Measurements from ENCODE around the gene TECTA.
"Not testable (repeated sequence)": the region's sequence is repeated elsewhere in the genome, so short reads cannot be mapped to it uniquely, and the experiment has no call there.

Gene TECTA

GRCh38 chr11:121090145-121090721, 10.8 kb upstream of the TECTA start:
- DNase-seq, result no peak

GRCh38 chr11:121091492-121092152, 9.4 kb upstream of the TECTA start:
- no peak for DNase-seq

- DNase-seq, result no peak
Observed at GRCh38 chr11:121095561-121095960, 5.5 kb upstream of the TECTA start.

- no peak for DNase-seq
Observed at GRCh38 chr11:121099364-121099763, 1.7 kb upstream of the TECTA start.

- DNase-seq, result no peak
Observed at GRCh38 chr11:121099885-121100284, 1.2 kb upstream of the TECTA start.

- DNase-seq, result no peak
Observed at GRCh38 chr11:121104312-121104762, 3.3 kb downstream of the TECTA start.

- no peak for DNase-seq
Observed at GRCh38 chr11:121105063-121105480, 4.0 kb downstream of the TECTA start.

- no peak for DNase-seq
Observed at GRCh38 chr11:121105481-121106195, 4.6 kb downstream of the TECTA start.

- DNase-seq, result no peak
Observed at GRCh38 chr11:121106812-121107211, 5.8 kb downstream of the TECTA start.

GRCh38 chr11:121108413-121108812, 7.4 kb downstream of the TECTA start:
- DNase-seq, result no peak

DNA sequence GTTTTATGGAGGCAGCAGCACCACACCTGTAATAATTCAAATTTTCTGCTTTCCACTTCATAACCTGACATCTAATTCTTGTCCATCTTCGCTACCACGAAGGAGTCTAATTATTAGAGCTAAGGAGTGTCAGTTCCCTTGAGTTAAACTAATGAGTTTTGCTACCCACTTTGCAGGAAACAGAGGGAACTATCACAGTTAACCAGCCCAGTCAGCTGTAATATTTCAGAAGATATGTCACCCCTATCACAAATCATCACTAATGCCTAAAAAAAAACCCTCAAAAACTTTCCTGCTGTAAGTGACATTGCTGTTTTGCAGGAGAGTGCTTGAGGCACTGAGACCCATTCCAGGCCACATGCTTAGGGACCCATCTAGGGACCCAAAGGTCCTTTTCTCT, 8.4 kb downstream of the TECTA start:
- no peak for DNase-seq

DNA sequence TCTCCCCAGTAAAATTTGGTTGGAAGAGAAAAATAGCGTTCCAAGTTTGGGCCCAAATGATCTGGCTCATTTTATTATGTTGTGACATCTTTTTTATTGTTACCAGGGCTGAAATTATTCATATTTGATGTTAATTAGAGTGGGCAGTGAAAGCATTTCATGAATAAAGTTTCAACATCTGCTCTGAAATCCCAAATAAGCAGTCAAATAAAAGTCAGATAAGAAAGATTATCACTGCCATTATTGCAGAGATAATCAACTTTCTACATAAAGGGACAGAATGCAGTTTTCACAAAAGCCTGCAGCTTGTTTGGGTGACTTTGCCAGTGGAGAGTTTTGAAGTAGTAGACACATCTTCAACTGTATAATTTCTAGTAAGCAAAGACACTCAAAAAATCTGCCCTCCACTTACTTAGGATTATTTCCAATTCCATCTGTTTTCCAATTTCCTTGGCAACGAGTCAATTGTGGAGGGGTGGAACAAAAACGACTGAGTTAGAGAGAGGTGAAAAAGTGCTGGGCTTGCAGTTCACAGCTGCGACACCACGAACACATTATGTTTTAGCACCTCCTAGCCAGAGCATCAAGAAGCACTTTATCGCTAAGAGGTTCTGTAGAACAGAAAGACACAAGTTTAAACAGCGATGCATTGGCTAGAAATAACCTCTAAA, 9.0 kb downstream of the TECTA start:
- no peak for DNase-seq

DNA sequence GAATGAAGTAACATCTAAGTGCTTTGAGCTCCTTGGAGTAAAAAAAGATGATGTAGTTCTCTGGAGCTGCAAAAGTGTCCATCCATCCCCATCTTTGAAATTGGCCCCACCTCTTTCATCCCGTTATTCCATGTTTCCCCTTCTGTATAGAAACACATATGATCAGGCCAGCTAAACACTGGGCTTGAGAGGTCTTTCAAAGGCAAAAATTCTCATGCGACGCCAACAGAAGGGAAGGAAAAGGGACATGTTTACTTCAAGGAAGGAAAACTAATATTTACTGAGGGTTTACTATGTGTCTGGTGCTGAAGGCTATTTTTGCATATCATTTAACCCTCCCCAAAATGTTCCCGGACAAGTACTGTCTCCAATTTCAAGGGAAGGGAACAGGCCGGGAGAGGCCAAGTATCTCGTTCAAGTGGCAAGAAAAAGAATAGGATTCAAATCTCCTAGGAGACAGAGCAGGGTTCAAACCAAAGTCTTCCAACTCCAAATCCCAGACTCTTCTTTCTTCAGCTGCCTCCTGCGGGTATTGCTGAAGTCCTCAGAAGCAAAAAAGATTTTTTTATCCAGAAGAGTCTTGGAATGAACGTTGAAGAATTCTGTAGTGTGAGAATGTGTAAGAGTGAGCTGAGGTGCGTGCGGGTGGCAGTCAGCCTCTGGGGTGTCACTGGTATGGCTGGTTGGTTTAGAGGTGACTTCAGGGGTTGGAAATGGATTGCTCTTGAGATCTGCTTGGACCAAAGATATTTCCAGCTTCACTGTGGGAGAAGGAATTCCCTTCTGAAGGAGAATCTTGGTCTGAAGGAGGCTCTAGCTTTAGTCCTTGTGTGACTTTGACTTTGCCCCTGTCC, 10.1 kb downstream of the TECTA start:
- DNase-seq, result no peak

- DNase-seq, result peak in 1 of 5 donors; percentile 24
Observed at GRCh38 chr11:121112498-121113455, 11.7 kb downstream of the TECTA start.

GRCh38 chr11:121113611-121114010, 12.6 kb downstream of the TECTA start:
- DNase-seq, result no peak

DNA sequence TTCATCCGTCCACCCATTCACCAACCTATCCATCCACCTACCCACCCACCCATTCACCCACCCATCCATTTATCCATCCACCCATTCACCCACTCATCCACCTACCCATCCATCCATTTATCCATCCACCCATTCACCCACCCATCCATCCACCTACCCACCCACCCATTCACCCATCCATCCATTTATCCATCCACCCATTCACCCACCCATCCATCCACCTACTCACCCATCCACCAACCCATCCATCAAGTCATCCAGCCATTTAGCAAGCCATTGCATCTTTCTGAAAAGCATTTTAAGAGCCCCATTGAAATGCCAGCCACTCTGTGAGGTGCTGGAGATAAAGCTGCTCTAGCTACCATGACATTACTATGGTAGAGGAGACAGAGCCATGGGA, 14.0 kb downstream of the TECTA start:
- DNase-seq, result not testable (repeated sequence)

DNA sequence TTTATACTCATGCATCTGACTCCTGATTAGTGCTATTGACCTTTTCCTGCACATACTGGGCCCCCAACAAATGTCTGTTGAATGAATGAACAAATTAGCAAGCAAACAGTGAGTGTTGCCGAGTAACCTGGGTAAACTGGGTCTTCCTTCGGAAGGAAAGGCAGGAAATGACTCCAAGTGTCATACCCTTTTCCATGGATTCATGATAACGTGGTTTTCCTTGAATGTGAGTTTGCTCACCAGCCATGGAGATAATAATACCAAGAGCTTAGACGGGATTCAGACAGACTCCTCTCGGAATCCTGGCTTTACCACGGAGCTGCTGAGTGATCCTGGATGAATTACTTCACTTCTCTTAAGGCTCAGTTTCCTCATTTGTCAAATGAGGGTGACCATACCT, 16.7 kb downstream of the TECTA start:
- no peak for DNase-seq

GRCh38 chr11:121119440-121119839, 18.4 kb downstream of the TECTA start:
- DNase-seq, result no peak

DNA sequence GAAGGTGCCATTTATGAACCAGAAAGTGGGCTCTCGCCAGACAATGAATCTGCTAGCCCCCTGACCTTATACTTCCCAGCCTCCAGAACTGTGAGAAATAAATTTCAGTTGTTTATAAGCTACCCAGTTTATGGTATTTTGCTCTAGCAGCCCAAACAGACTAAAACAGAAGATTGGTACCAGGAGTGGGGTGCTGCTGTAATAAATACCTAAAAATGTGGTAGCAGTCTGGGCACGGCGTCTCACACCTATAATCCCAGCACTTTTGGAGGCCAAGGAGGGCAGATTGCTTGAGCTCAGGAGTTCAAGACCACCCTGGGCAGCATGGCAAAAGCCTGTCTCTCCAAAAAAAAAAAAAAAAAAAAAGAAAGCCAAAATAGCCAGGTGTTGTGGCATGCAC, 21.3 kb downstream of the TECTA start:
- no peak for DNase-seq

DNA sequence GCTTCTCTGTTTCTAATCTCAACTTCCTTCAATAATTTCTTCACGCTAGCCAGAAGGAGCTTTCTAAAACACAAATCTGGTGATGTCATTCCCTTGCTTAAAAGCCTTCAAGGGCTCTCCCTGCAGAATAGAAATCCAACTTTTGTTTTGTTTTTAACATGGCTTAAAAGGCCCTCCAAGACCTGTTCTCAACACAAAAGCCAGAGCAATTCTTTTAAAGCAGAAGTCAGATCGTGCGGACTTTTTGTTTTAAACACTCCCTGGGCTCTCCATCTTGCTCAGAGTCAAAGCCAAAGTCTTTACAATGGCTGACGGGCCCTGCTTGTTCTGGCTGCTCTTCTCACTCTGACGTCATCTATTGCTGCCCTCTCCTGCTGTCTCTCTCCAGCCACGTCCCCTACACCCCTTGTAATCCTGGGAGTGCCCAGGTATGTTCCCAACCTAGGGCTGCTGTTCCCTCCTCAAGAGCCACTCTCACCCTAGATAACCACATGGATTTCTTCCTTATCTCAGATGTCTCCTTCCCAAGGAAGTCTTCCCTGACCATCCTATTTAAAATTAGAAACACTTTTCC, 22.5 kb downstream of the TECTA start:
- no peak for DNase-seq

DNA sequence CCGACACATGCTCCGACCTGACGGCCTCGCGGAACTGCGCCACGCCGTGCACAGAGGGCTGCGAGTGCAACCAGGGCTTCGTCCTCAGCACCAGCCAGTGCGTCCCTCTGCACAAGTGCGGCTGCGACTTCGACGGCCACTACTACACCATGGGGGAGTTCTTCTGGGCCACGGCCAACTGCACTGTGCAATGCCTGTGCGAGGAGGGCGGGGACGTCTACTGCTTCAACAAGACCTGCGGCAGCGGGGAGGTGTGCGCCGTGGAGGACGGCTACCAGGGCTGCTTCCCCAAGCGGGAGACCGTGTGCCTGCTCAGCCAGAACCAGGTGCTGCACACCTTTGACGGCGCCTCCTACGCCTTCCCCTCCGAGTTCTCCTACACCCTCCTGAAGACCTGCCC, 26.8 kb downstream of the TECTA start:
- no peak for DNase-seq
